Tibial nerve (tissue), 3 donors: Measurements from ENCODE around the gene HADHB.

Experiments
- CTCF ChIP-seq, 5 experiments: fragments of 200-600 bp in 3 of 5; fragments of 450-650 bp in 2 of 5; sonication (generic) in 3 of 5; IDR thresholded peaks; one replicate each; pipeline ENCODE4 v1.5.1; 2016 to 2019; ENCODE audit warnings: antibody characterized with exemption in 5 of 5, mild to moderate bottlenecking in 3 of 5, moderate library complexity in 2 of 5
- POLR2A ChIP-seq, 2 donors: fragments of 450-650 bp; IDR thresholded peaks; one replicate each; pipeline ENCODE4 v1.6.1; 2017; ENCODE audit warnings: antibody characterized with exemption in 2 of 2, mild to moderate bottlenecking in 2 of 2, moderate library complexity in 2 of 2

DNA sequence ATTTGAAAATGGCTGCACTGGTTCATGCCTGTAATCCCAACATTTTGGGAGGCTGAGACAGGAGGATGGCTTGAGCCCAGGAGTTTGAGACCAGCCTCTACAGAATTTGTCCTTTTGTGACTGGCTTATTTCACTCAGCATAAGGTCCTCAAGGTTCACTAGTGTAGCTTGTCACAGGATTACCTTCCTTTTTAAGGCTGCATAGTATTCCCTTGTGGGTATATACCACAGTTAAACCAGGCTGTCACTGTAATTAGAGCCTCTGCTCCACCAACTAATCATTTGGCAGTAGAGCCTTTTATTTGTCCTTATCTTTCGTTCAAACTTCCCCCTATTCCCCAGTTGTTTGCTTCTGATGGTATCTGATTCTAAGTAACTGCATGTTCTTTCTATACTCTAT is 50.8 kb downstream of the HADHB start:
- TF ChIP-seq CTCF (IDR thresholded peaks at IDR 0.05) (no peak), POLR2A (IDR thresholded peaks at IDR 0.05) (no peak)
